Tibial artery (tissue), 4 donors: Measurements from ENCODE around the gene RNF10.

Experiments used
- DNase-seq, 2 donors: peaks; one replicate each; pipeline ENCODE4 v3.0.0-alpha.2; 2019
- H3K27ac ChIP-seq, 2 donors: fragments of 200-600 bp; sonication (generic) in 1 of 2; 1 replicate in 1 of 2; 2 replicates in 1 of 2; pipeline ENCODE4 v1.5.1; 2018 to 2019; ENCODE audit warnings: mild to moderate bottlenecking in 1 of 2
- H3K27me3 ChIP-seq, 2 donors: fragments of 200-600 bp; sonication (generic) in 1 of 2; one replicate each; pipeline versions ENCODE4 v1.5.1 to v1.6.0; 2016 to 2019
- H3K36me3 ChIP-seq, 3 donors: fragments of 200-600 bp; sonication (generic) in 2 of 3; one replicate each; pipeline ENCODE4 v1.5.1; 2016 to 2019; ENCODE audit warnings: mild to moderate bottlenecking in 2 of 3
- H3K4me1 ChIP-seq, 4 donors: fragments of 200-600 bp; sonication (generic) in 2 of 4; 1 replicate in 3 of 4; 2 replicates in 1 of 4; pipeline ENCODE4 v1.5.1; 2016 to 2019
- H3K4me3 ChIP-seq, 2 donors: fragments of 200-600 bp; sonication (generic) in 1 of 2; 1 replicate in 1 of 2; 2 replicates in 1 of 2; pipeline ENCODE4 v1.5.1; 2018 to 2019; ENCODE audit warnings: mild to moderate bottlenecking in 2 of 2
- H3K9me3 ChIP-seq, 3 donors: fragments of 200-600 bp; sonication (generic) in 1 of 3; one replicate each; pipeline ENCODE4 v1.5.1; 2016 to 2019
- intact Hi-C: fragments of 100-400 bp; cut with DNase I; formaldehyde crosslinking; loops from one replicate; pipeline ENCODE4 v1.15.0; 2023; ENCODE audit warnings: low total_unique reads
- TF ChIP-seq, protein P1 (sequence below), 2 experiments: fragments of 200-600 bp in 1 of 2; fragments of 450-650 bp in 1 of 2; IDR thresholded peaks; one replicate each; pipeline ENCODE4 v1.5.1; 2017 to 2019; ENCODE audit warnings: antibody characterized with exemption in 2 of 2, mild to moderate bottlenecking in 1 of 2, moderate library complexity in 1 of 2

The RNF10 gene

DNA sequence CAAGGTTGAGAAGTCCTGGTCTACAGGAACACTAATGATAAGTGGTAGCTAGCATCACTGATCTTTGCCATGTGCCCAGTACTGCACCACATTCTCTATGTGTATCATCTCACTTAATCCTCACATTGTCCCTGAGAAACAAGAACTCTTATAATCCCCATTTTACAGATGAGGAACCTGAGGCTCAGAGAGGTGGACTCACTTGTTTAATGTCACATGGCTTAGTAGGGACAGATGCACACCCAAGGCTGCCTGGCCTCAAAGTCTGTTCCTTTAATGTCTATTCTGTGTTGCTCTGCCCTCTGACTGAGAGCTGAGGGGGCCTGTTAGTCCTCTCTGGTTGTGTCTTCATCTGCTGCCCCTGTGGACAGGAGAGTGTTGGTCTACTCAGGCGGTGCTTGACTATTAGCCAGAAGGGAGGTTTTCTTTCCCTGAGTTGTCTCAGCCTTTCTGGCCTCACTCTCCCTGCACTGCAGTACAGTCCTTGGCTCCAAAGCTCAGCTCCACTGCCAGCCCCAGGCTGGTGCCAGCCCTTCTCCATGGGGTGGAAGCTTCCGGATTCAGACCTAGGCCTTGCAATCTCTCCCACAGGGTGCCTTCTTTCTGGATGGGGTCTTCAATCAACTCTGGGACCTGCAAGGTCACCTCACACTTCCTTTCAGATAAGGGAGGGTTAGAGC is 43.2 kb upstream of the RNF10 start:
- DNase-seq, result no peak
- intact Hi-C loops, result no loop called here
- Histone ChIP-seq H3K36me3 (peaks cover 0 to 22% (median 0%) of the 10 kb centered on the region in 3 donors), H3K9me3 (no peaks in the 10 kb centered on the region), H3K27me3 (no peaks in the 10 kb centered on the region), H3K4me3 (no peak overlapping the region), H3K27ac (no peak overlapping the region), H3K4me1 (peaks cover 0 to 9% (median 4%) of the 10 kb centered on the region in 4 donors)
- TF ChIP-seq, protein P1, sequence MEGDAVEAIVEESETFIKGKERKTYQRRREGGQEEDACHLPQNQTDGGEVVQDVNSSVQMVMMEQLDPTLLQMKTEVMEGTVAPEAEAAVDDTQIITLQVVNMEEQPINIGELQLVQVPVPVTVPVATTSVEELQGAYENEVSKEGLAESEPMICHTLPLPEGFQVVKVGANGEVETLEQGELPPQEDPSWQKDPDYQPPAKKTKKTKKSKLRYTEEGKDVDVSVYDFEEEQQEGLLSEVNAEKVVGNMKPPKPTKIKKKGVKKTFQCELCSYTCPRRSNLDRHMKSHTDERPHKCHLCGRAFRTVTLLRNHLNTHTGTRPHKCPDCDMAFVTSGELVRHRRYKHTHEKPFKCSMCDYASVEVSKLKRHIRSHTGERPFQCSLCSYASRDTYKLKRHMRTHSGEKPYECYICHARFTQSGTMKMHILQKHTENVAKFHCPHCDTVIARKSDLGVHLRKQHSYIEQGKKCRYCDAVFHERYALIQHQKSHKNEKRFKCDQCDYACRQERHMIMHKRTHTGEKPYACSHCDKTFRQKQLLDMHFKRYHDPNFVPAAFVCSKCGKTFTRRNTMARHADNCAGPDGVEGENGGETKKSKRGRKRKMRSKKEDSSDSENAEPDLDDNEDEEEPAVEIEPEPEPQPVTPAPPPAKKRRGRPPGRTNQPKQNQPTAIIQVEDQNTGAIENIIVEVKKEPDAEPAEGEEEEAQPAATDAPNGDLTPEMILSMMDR (IDR thresholded peaks at IDR 0.05), result no peak

DNA sequence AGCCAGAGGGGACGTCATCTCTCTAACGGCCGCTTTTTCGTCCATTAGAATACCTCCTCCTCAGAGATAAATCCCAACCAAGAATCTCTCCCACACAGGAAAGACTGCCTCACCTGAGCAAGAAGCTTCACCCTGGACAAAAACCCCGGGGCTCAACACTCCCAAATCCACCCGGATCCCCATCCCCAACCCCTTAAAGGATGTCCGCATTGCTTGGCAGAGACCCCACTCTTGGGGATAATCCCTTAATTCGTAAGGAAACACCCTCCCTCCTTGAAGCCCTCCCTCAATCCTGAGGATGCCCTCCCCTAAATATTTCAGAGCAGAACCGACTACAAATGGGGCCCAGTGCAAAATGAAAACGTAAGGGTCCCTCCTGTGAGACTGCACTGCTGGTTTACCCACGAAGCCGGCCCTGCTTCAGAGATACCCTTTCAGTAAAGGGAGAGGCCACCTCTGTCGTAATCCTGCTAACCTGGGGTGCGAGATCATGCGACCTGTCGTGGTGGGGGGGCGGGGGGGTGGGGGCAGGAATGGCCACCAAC is 38.9 kb upstream of the RNF10 start:
- no peak for DNase-seq
- TF ChIP-seq, protein P1 (IDR thresholded peaks at IDR 0.05), result no peak
- H3K9me3 ChIP-seq, result no peaks in the 10 kb centered on the region
- H3K4me3 ChIP-seq, result peak overlapping the region; percentile 82 to 98
- intact Hi-C loops, result loop anchor here (5.0 kb wide), 1 partner anchor 42 kb away; no protein-coding TSS in a partner anchor
- H3K4me1 ChIP-seq, result peaks cover 0 to 29% (median 19%) of the 10 kb centered on the region in 4 donors
- H3K27ac ChIP-seq, result peak overlapping the region; percentile 92 to 95
- no peaks in the 10 kb centered on the region for H3K27me3 ChIP-seq
- H3K36me3 ChIP-seq, result peaks cover 9 to 30% (median 12%) of the 10 kb centered on the region in 3 donors

DNA sequence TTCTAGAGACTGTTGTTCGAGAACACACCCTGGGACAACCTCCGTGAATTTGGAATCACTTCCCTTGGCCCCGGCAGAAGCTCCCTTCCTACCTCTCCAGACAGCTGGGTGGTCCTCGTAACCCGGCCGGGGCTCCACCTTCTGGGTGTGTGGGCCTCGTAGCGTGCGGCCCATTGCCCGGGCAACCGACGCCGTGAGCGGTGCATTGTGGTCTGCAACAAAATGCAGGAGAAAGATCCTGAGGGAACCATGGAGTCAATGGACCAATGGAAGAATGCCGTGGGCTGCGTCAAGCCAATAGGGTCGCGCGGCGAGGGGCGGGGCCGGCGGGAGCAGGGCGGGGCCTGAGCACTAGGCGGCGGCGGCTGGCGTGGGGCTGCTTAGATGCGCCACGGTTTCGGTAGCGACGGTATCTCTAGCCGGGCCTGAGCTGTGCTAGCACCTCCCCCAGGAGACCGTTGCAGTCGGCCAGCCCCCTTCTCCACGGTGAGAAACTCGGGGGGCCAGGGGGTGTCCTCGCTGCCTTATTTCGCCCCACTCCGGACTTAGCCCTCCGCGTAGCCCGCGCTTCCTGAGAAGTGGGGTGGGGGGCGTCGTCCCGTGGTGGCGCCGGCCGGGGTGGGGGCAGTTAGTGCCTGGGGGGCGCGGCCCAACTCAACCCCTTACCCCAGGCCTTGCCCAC is 38.3 kb upstream of the RNF10 start, which contains the start of gene DYNLL1:
DYNLL1 (plus strand) TSS at position 383 of the 682 bp plus-strand sequence. CDS start 309 bp downstream, outside the sequence.
- Histone ChIP-seq H3K4me3 (peak within 1 kb of the TSS; percentile 82 to 98), H3K27ac (peak within 1 kb of the TSS; percentile 92 to 95), H3K36me3 (peaks cover 9 to 31% (median 12%) of the 10 kb centered on the region in 3 donors), H3K9me3 (no peaks in the 10 kb centered on the region), H3K27me3 (no peaks in the 10 kb centered on the region), H3K4me1 (peaks cover 0 to 29% (median 19%) of the 10 kb centered on the region in 4 donors)
- intact Hi-C loops, result loop anchor here (5.0 kb wide), 1 partner anchor 41 kb away; no protein-coding TSS in a partner anchor
- peak; percentile 95 to 97 for DNase-seq
- TF ChIP-seq, protein P1 (IDR thresholded peaks at IDR 0.05), result peak in 1 of 2 experiments; percentile 25

GRCh38 chr12:120496413-120497340 is 37.5 kb upstream of the RNF10 start:
- Histone ChIP-seq H3K4me1 (peaks cover 0 to 29% (median 19%) of the 10 kb centered on the region in 4 donors), H3K36me3 (peaks cover 9 to 31% (median 12%) of the 10 kb centered on the region in 3 donors), H3K9me3 (no peaks in the 10 kb centered on the region), H3K27me3 (no peaks in the 10 kb centered on the region), H3K27ac (peak overlapping the region; percentile 92 to 95), H3K4me3 (peak overlapping the region; percentile 82 to 98)
- intact Hi-C loops, result loop anchor here (5.0 kb wide), 1 partner anchor 41 kb away; no protein-coding TSS in a partner anchor
- DNase-seq, result peak; percentile 67 to 81
- TF ChIP-seq, protein P1 (IDR thresholded peaks at IDR 0.05), result no peak
